Mesenchymal stem cell (in vitro differentiated cells and primary cell): ENCODE measurements around the gene LRP1B.

Source experiments
- DNase-seq: peaks from one replicate; pipeline ENCODE4 v3.0.0-alpha.2; 2013
- H2AFZ ChIP-seq: one replicate; pipeline ENCODE4 v1.6.1; 2013; ENCODE audit warnings: low read depth, mild to moderate bottlenecking, control low read depth, inconsistent platforms, low read length, moderate library complexity
- H2AK5ac ChIP-seq: 2 replicates; pipeline ENCODE4 v1.6.1; 2013; ENCODE audit warnings: low read length, moderate library complexity, mild to moderate bottlenecking, inconsistent platforms; ENCODE audit not compliant: severe bottlenecking
- H2BK120ac ChIP-seq: one replicate; pipeline ENCODE4 v1.6.1; 2013; ENCODE audit warnings: low read depth, mild to moderate bottlenecking, inconsistent platforms, low read length, moderate library complexity
- H2BK12ac ChIP-seq, 2 experiments: one replicate each; pipeline ENCODE4 v1.6.1; 2013; ENCODE audit warnings: inconsistent platforms in 2 of 2, low read length in 2 of 2, mild to moderate bottlenecking in 2 of 2, moderate library complexity in 2 of 2, control low read depth in 1 of 2
- H2BK15ac ChIP-seq: one replicate; pipeline ENCODE4 v1.6.1; 2013; ENCODE audit warnings: mild to moderate bottlenecking, low read depth, inconsistent platforms; ENCODE audit not compliant: poor library complexity, severe bottlenecking
- H2BK5ac ChIP-seq: 2 replicates; pipeline ENCODE4 v1.6.1; 2013; ENCODE audit warnings: low read depth, mild to moderate bottlenecking, low read length, control low read depth, inconsistent platforms; ENCODE audit not compliant: poor library complexity, severe bottlenecking
- H3K14ac ChIP-seq, 2 experiments: one replicate each; pipeline ENCODE4 v1.6.1; 2013; ENCODE audit warnings: inconsistent platforms in 2 of 2, low read length in 2 of 2, control low read depth in 1 of 2, mild to moderate bottlenecking in 1 of 2, moderate library complexity in 1 of 2
- H3K18ac ChIP-seq, 2 experiments: one replicate each; pipeline ENCODE4 v1.6.1; 2013; ENCODE audit warnings: inconsistent platforms in 2 of 2, low read length in 2 of 2, control low read depth in 1 of 2, low read depth in 1 of 2, mild to moderate bottlenecking in 1 of 2
- H3K23ac ChIP-seq, 2 experiments: one replicate each; pipeline ENCODE4 v1.6.1; 2013; ENCODE audit warnings: inconsistent platforms in 2 of 2, low read length in 2 of 2, mild to moderate bottlenecking in 2 of 2, moderate library complexity in 2 of 2, control low read depth in 1 of 2
- H3K27ac ChIP-seq: 2 replicates; pipeline ENCODE4 v1.5.1; 2013; ENCODE audit warnings: mild to moderate bottlenecking, moderate library complexity, low read length, control low read depth, inconsistent platforms; ENCODE audit not compliant: poor library complexity, severe bottlenecking
- H3K27me3 ChIP-seq, 2 experiments: 2 replicates each; pipeline versions ENCODE4 v1.6.1 to v1.7.0; 2013; ENCODE audit warnings: low read length in 2 of 2, mild to moderate bottlenecking in 2 of 2, moderate library complexity in 2 of 2, control low read depth in 1 of 2, inconsistent platforms in 1 of 2; ENCODE audit not compliant: control insufficient read depth in 1 of 2, insufficient read depth in 1 of 2
- H3K36me3 ChIP-seq, 2 experiments: 2 replicates each; pipeline versions ENCODE4 v1.6.1 to v1.7.0; 2013; ENCODE audit warnings: low read length in 2 of 2, control low read depth in 1 of 2, inconsistent platforms in 1 of 2, low read depth in 1 of 2, mild to moderate bottlenecking in 1 of 2; ENCODE audit not compliant: insufficient read depth in 2 of 2, control insufficient read depth in 1 of 2
- H3K4ac ChIP-seq, 2 experiments: one replicate each; pipeline ENCODE4 v1.6.1; 2013; ENCODE audit warnings: inconsistent platforms in 2 of 2, low read length in 2 of 2, mild to moderate bottlenecking in 2 of 2, moderate library complexity in 2 of 2, control low read depth in 1 of 2, low read depth in 1 of 2
- H3K4me1 ChIP-seq: 2 replicates; pipeline ENCODE4 v1.6.1; 2013; ENCODE audit warnings: low read depth, low read length, control low read depth; ENCODE audit not compliant: control insufficient read depth, insufficient read depth
- H3K4me2 ChIP-seq: 2 replicates; pipeline ENCODE4 v1.6.1; 2013; ENCODE audit warnings: low read length, mild to moderate bottlenecking, inconsistent platforms; ENCODE audit not compliant: poor library complexity, severe bottlenecking
- H3K4me3 ChIP-seq, 2 experiments: 2 replicates each; pipeline versions ENCODE4 v1.5.1 to v1.7.0; 2013; ENCODE audit warnings: low read length in 2 of 2, mild to moderate bottlenecking in 2 of 2, control low read depth in 1 of 2, low read depth in 1 of 2; ENCODE audit not compliant: insufficient read depth in 1 of 2
- H3K79me1 ChIP-seq: replicated peaks from 2 replicates; pipeline ENCODE4 v1.6.1; 2013; ENCODE audit warnings: mild to moderate bottlenecking, control low read depth, low read length, inconsistent platforms; ENCODE audit not compliant: poor library complexity, severe bottlenecking
- H3K9ac ChIP-seq: 2 replicates; pipeline ENCODE4 v1.7.0; 2013; ENCODE audit warnings: mild to moderate bottlenecking, low read length, moderate library complexity
- H3K9me3 ChIP-seq: 2 replicates; pipeline ENCODE4 v1.7.0; 2013; ENCODE audit warnings: mild to moderate bottlenecking, low read length; ENCODE audit not compliant: control insufficient read depth
- H4K8ac ChIP-seq: one replicate; pipeline ENCODE4 v1.6.1; 2013; ENCODE audit warnings: inconsistent platforms, mild to moderate bottlenecking, low read length, moderate library complexity
- H4K91ac ChIP-seq: one replicate; pipeline ENCODE4 v1.6.1; 2013; ENCODE audit warnings: mild to moderate bottlenecking, low read length, inconsistent platforms
- WGBS: methylation state at CpG from one replicate; pipeline ENCODE4 v1.1.7; 2013; ENCODE audit warnings: mixed read lengths; 5-methylcytosine and 5-hydroxymethylcytosine counted together

Gene LRP1B

DNA sequence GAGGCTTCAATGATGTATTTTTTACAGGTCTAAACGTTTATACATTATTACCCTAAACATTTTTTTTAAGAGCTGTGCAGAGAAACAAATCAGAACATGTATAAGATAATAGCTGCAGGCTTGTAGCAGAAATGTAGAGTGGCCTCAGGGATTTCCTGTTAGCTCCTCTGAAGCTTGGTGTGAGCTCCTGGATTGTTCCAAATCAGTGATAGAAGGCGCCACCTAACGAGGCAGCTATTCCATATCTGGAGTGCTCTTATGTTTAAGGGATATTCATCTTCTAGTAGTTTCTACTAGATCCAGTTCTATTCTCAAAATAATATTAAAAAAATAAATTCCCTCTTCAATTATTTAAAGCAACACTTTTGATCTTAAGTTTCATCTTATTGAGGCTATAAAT is 93.1 kb downstream of the LRP1B start:
- no peak overlapping the region for H4K91ac ChIP-seq
- no peak overlapping the region for H3K18ac ChIP-seq
- no peaks in the 10 kb centered on the region for H3K27me3 ChIP-seq
- no peak overlapping the region for H3K4ac ChIP-seq
- no peak overlapping the region for H2BK15ac ChIP-seq
- H3K9me3 ChIP-seq = no peaks in the 10 kb centered on the region
- H3K27ac ChIP-seq = no peak overlapping the region
- H2AK5ac ChIP-seq = no peak overlapping the region
- no peak overlapping the region for H4K8ac ChIP-seq
- H3K4me3 ChIP-seq = no peak overlapping the region
- DNase-seq = peak; percentile 10
- H3K4me1 ChIP-seq = no peaks in the 10 kb centered on the region
- H3K4me2 ChIP-seq = no peak overlapping the region
- no peak overlapping the region for H2BK5ac ChIP-seq
- no peaks in the 10 kb centered on the region for H3K79me1 ChIP-seq
- no peak overlapping the region for H3K9ac ChIP-seq
- H3K23ac ChIP-seq = no peak overlapping the region
- whole genome bisulfite sequencing = no CpG with 5 or more reads among the region's 3 CpGs
- H2BK120ac ChIP-seq = no peak overlapping the region
- H3K14ac ChIP-seq = no peak overlapping the region
- H3K36me3 ChIP-seq = no peaks in the 10 kb centered on the region
- no peak overlapping the region for H2AFZ ChIP-seq
- no peak overlapping the region for H2BK12ac ChIP-seq

DNA sequence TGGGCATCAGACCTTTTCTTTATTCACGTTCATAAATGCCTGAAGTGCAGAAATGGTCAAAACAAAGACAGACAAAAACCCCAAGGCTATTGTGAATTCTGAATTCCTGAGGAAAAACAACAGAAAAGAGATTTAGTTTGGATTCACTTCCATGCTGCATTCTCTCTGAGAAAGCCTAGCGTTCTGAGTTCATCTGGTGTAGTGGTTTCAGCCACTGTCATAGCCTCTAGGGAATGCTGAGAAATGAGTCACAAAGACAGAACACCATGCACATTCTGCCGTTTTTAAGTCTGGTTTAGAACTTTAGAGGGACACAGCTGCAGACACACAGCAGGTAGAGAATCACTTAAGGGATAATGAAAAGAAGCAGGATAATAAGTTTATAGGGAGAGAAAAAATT is 93.8 kb downstream of the LRP1B start:
- Histone ChIP-seq H2BK12ac (no peak overlapping the region), H3K4me1 (no peaks in the 10 kb centered on the region), H2BK120ac (no peak overlapping the region), H3K23ac (no peak overlapping the region), H2BK5ac (no peak overlapping the region), H3K4me3 (no peak overlapping the region), H4K8ac (no peak overlapping the region), H3K9me3 (no peaks in the 10 kb centered on the region), H2BK15ac (no peak overlapping the region), H3K27me3 (no peaks in the 10 kb centered on the region), H3K18ac (no peak overlapping the region), H3K36me3 (no peaks in the 10 kb centered on the region), H3K9ac (no peak overlapping the region), H2AK5ac (no peak overlapping the region), H3K27ac (peak overlapping the region; percentile 48), H3K79me1 (no peaks in the 10 kb centered on the region), H2AFZ (no peak overlapping the region), H4K91ac (no peak overlapping the region), H3K14ac (no peak overlapping the region), H3K4me2 (no peak overlapping the region), H3K4ac (no peak overlapping the region)
- 31% methylated on average over 3 of the region's 3 CpGs for WGBS
- peak; percentile 61 for DNase-seq

DNA sequence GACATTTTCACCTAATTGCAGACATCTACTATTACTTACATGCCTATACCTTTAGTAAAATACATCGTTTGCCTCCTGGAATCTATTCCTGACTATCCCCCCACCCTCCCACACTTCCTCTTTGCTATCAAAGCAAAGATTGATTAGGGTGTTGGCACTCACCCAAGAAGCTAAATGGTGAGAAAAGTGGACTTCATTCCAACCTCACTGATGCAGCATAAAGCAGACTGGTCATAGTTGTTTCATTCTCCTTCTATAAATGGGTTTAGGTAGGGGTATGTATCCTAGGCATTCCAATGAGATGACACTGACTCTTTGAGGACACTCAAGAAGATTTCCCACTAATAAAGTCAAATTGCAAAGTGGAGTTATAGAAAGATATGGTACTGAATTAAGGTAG is 97.4 kb downstream of the LRP1B start:
- no peak overlapping the region for H3K4me3 ChIP-seq

DNA sequence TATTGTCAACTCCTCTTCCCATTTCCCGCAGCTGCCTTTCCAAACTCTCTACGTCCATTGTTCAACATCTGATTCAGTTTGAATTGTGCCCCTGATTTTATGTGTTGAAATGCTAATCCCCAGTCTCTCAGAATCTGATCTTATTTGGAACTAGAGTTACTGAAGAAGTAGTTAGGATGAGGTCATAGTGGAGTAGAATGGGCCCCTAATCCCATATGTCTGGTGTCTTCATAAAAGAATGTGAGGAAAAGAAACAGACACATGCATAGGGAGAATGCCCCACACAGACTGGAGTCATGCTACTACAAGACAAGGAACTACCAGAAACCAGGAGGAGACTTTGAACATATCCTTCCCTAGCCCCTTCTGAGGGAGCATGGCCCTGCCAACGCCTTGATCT is 99.2 kb downstream of the LRP1B start:
- Histone ChIP-seq H3K79me1 (no peaks in the 10 kb centered on the region), H3K23ac (no peak overlapping the region), H4K8ac (no peak overlapping the region), H2AK5ac (no peak overlapping the region), H3K4me2 (no peak overlapping the region), H2BK5ac (no peak overlapping the region), H4K91ac (no peak overlapping the region), H3K9me3 (no peaks in the 10 kb centered on the region), H3K36me3 (no peaks in the 10 kb centered on the region), H3K9ac (no peak overlapping the region), H3K4me3 (no peak overlapping the region), H2AFZ (no peak overlapping the region), H3K4ac (no peak overlapping the region), H2BK15ac (no peak overlapping the region), H3K4me1 (no peaks in the 10 kb centered on the region), H2BK12ac (no peak overlapping the region), H2BK120ac (no peak overlapping the region), H3K18ac (no peak overlapping the region), H3K27ac (no peak overlapping the region), H3K14ac (no peak overlapping the region), H3K27me3 (no peaks in the 10 kb centered on the region)
- DNase-seq = peak; percentile 6
- WGBS = 90% methylated on average over 3 of the region's 3 CpGs

More for the DNA sequence above, 97.4 kb downstream of the LRP1B start:
- H3K23ac ChIP-seq = no peak overlapping the region
- no peak overlapping the region for H3K18ac ChIP-seq
- H2BK12ac ChIP-seq = no peak overlapping the region
- H2AK5ac ChIP-seq = no peak overlapping the region
- H3K9me3 ChIP-seq = no peaks in the 10 kb centered on the region
- H3K4ac ChIP-seq = no peak overlapping the region
- no peak overlapping the region for H2BK120ac ChIP-seq
- no peak overlapping the region for H2AFZ ChIP-seq
- no peak overlapping the region for H3K27ac ChIP-seq
- no peak overlapping the region for H2BK15ac ChIP-seq
- 67% methylated on average over 1 of the region's 1 CpG for WGBS
- no peak overlapping the region for H3K14ac ChIP-seq
- no peaks in the 10 kb centered on the region for H3K27me3 ChIP-seq
- H4K91ac ChIP-seq = no peak overlapping the region
- H3K79me1 ChIP-seq = no peaks in the 10 kb centered on the region
- H3K4me1 ChIP-seq = no peaks in the 10 kb centered on the region
- H2BK5ac ChIP-seq = no peak overlapping the region
- no peak overlapping the region for H4K8ac ChIP-seq
- peak; percentile 3 for DNase-seq
- no peaks in the 10 kb centered on the region for H3K36me3 ChIP-seq
- H3K4me2 ChIP-seq = no peak overlapping the region
- no peak overlapping the region for H3K9ac ChIP-seq
